Measurements from ENCODE around the gene TEX51.

TEX51 gene

GRCh38 chr2:126874961-126875360, 23.7 kb upstream of the TEX51 start:
- Histone ChIP-seq H3K36me3 (ENCODE audit: control insufficient read depth in 2 of 2, insufficient read depth in 1 of 2, low read length in 2 of 2) (no peaks in the 10 kb centered on the region), H3K9me3 (ENCODE audit: control insufficient read depth, insufficient read depth, low read depth, low read length) (no peaks in the 10 kb centered on the region), H3K27ac (ENCODE audit: extremely low read depth, low read depth, low read length) (no peak overlapping the region), H3K4me3 (ENCODE audit: low read depth, low read length) (no peak overlapping the region), H3K4me1 (ENCODE audit: control insufficient read depth, insufficient read depth, low read length) (no peaks in the 10 kb centered on the region)
- TF ChIP-seq OSR2 (tag by site-specific recombination; IDR thresholded peaks at IDR 0.05) (no peak), HOXD13 (CRISPR knock-in tag; IDR thresholded peaks at IDR 0.05; ENCODE audit: borderline replicate concordance) (no peak), GLIS1 (tag by site-specific recombination; IDR thresholded peaks at IDR 0.05) (no peak), ZNF571 (tag by site-specific recombination; IDR thresholded peaks at IDR 0.05) (no peak), MZF1 (tag by site-specific recombination; IDR thresholded peaks at IDR 0.05; ENCODE audit: borderline replicate concordance) (no peak), ZNF280D (tag by site-specific recombination; IDR thresholded peaks at IDR 0.05) (no peak), ZNF518A (tag by site-specific recombination; conservative IDR thresholded peaks at IDR 0.05; ENCODE audit: low read depth) (no peak), MYNN (tag by site-specific recombination; IDR thresholded peaks at IDR 0.05; ENCODE audit: borderline replicate concordance) (no peak), SALL2 (tag by site-specific recombination; IDR thresholded peaks at IDR 0.05; ENCODE audit: borderline replicate concordance) (no peak), ZXDB (tag by site-specific recombination; IDR thresholded peaks at IDR 0.05) (no peak), KLF8 (tag by site-specific recombination; IDR thresholded peaks at IDR 0.05) (no peak), ZNF785 (tag by site-specific recombination; IDR thresholded peaks at IDR 0.05) (no peak), ZNF423 (tag by site-specific recombination; IDR thresholded peaks at IDR 0.05) (no peak)
- TF ChIP-seq, protein P1, sequence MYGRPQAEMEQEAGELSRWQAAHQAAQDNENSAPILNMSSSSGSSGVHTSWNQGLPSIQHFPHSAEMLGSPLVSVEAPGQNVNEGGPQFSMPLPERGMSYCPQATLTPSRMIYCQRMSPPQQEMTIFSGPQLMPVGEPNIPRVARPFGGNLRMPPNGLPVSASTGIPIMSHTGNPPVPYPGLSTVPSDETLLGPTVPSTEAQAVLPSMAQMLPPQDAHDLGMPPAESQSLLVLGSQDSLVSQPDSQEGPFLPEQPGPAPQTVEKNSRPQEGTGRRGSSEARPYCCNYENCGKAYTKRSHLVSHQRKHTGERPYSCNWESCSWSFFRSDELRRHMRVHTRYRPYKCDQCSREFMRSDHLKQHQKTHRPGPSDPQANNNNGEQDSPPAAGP (tag by site-specific recombination; IDR thresholded peaks at IDR 0.05) = no peak
- POLR2A ChIA-PET = no interaction called here
- CTCF ChIA-PET = interaction anchor here (0.6 to 3.9 kb wide), 3 partner anchors 10 to 66 kb away, joined by 3 to 27 read pairs (median 3); no protein-coding TSS in a partner anchor

DNA sequence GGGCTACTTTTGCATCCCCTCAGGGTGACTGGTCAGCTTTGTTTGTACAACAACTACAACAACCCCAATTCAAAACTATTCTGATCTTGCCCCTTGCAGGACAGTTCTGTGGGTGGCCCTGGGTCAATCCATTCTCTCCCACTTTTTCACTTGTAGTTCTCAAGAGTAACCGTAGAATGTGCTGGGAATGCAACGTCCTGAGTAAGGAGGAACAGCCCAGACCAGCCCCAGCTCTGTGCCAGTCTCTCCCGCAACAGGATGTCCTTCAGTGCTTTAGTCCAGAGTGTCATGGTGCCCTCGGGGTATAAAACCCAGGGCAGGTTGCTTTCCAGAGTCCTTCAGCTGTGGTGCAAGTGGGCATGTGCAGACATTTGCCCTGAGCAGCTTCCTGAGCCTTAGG, 22.1 kb upstream of the TEX51 start:
- Histone ChIP-seq H3K27ac (ENCODE audit: extremely low read depth, low read depth, low read length) (no peak overlapping the region), H3K36me3 (ENCODE audit: control insufficient read depth in 2 of 2, insufficient read depth in 1 of 2, low read length in 2 of 2) (no peaks in the 10 kb centered on the region), H3K4me1 (ENCODE audit: control insufficient read depth, insufficient read depth, low read length) (no peaks in the 10 kb centered on the region), H3K9me3 (ENCODE audit: control insufficient read depth, insufficient read depth, low read depth, low read length) (no peaks in the 10 kb centered on the region), H3K4me3 (ENCODE audit: low read depth, low read length) (no peak overlapping the region)
- TF ChIP-seq ZNF157 (tag by site-specific recombination; IDR thresholded peaks at IDR 0.05) (no peak), GLI4 (tag by site-specific recombination; IDR thresholded peaks at IDR 0.05) (no peak)
- ChIA-PET CTCF (no interaction called here), POLR2A (no interaction called here)

Measured in HEK293 (cell line).